ENCODE data around the gene SIM2.

The SIM2 gene

GRCh38 chr21:36790616-36791015 is 91.7 kb downstream of the SIM2 start:
- H3K4me3 ChIP-seq (ENCODE audit: low read depth, low read length): no peak overlapping the region
- TF ChIP-seq CTCF (IDR thresholded peaks at IDR 0.05; ENCODE audit: borderline replicate concordance, insufficient read depth, low read depth, low read length): no peak

GRCh38 chr21:36791180-36791579 is 92.3 kb downstream of the SIM2 start:
- H3K4me3 ChIP-seq (ENCODE audit: low read depth, low read length): no peak overlapping the region
- TF ChIP-seq CTCF (IDR thresholded peaks at IDR 0.05; ENCODE audit: borderline replicate concordance, insufficient read depth, low read depth, low read length): no peak

GRCh38 chr21:36791695-36792470 is 93.0 kb downstream of the SIM2 start:
- TF ChIP-seq CTCF (IDR thresholded peaks at IDR 0.05; ENCODE audit: borderline replicate concordance, insufficient read depth, low read depth, low read length): no peak
- H3K4me3 ChIP-seq (ENCODE audit: low read depth, low read length): no peak overlapping the region

- TF ChIP-seq CTCF (IDR thresholded peaks at IDR 0.05; ENCODE audit: borderline replicate concordance, insufficient read depth, low read depth, low read length): no peak
- no peak overlapping the region for H3K4me3 ChIP-seq (ENCODE audit: low read depth, low read length)
Observed at GRCh38 chr21:36792505-36792967, 93.6 kb downstream of the SIM2 start.

GRCh38 chr21:36796070-36796469 is 97.2 kb downstream of the SIM2 start:
- no peak for TF ChIP-seq CTCF (IDR thresholded peaks at IDR 0.05; ENCODE audit: borderline replicate concordance, insufficient read depth, low read depth, low read length)
- no peak overlapping the region for H3K4me3 ChIP-seq (ENCODE audit: low read depth, low read length)

GRCh38 chr21:36798491-36798890 is 99.6 kb downstream of the SIM2 start:
- TF ChIP-seq CTCF (IDR thresholded peaks at IDR 0.05; ENCODE audit: borderline replicate concordance, insufficient read depth, low read depth, low read length): no peak

More at GRCh38 chr21:36798491-36798890, 99.6 kb downstream of the SIM2 start:
- H3K4me3 ChIP-seq (ENCODE audit: low read depth, low read length): no peak overlapping the region

All from GM12875 (cell line).